ENCODE measurements around the gene M6PR.

Gene M6PR

GRCh38 chr12:8909752-8910151, 39.7 kb downstream of the M6PR start:
- Histone ChIP-seq H3K27me3 (ENCODE audit: insufficient read depth, poor library complexity, severe bottlenecking) (no peaks in the 10 kb centered on the region), H3K36me3 (ENCODE audit: low read depth) (no peaks in the 10 kb centered on the region), H3K27ac (ENCODE audit: poor library complexity, severe bottlenecking) (no peak overlapping the region), H3K9me3 (ENCODE audit: severe bottlenecking) (no peaks in the 10 kb centered on the region), H3K4me1 (ENCODE audit: insufficient read depth, poor library complexity, severe bottlenecking) (no peaks in the 10 kb centered on the region), H3K4me3 (ENCODE audit: severe bottlenecking) (no peak overlapping the region)
- DNase-seq (ENCODE audit: low spot score) (no peak), ATAC-seq (ENCODE audit: low read depth) (no peak)
- no peak for TF ChIP-seq CTCF (IDR thresholded peaks at IDR 0.05; ENCODE audit: poor library complexity, severe bottlenecking)

GRCh38 chr12:8907513-8907912, 41.9 kb downstream of the M6PR start:
- no peaks in the 10 kb centered on the region for H3K9me3 ChIP-seq (ENCODE audit: severe bottlenecking)
- DNase-seq (ENCODE audit: low spot score): no peak
- H3K27ac ChIP-seq (ENCODE audit: poor library complexity, severe bottlenecking): no peak overlapping the region
- H3K4me3 ChIP-seq (ENCODE audit: severe bottlenecking): no peak overlapping the region
- H3K4me1 ChIP-seq (ENCODE audit: insufficient read depth, poor library complexity, severe bottlenecking): no peaks in the 10 kb centered on the region
- H3K27me3 ChIP-seq (ENCODE audit: insufficient read depth, poor library complexity, severe bottlenecking): no peaks in the 10 kb centered on the region
- H3K36me3 ChIP-seq (ENCODE audit: low read depth): no peaks in the 10 kb centered on the region
- ATAC-seq (ENCODE audit: low read depth): no peak
- no peak for TF ChIP-seq CTCF (IDR thresholded peaks at IDR 0.05; ENCODE audit: poor library complexity, severe bottlenecking)

- DNase-seq (ENCODE audit: low spot score) (no peak), ATAC-seq (ENCODE audit: low read depth) (no peak)
- Histone ChIP-seq H3K9me3 (ENCODE audit: severe bottlenecking) (no peaks in the 10 kb centered on the region), H3K36me3 (ENCODE audit: low read depth) (no peaks in the 10 kb centered on the region), H3K4me3 (ENCODE audit: severe bottlenecking) (no peak overlapping the region), H3K4me1 (ENCODE audit: insufficient read depth, poor library complexity, severe bottlenecking) (no peaks in the 10 kb centered on the region), H3K27ac (ENCODE audit: poor library complexity, severe bottlenecking) (no peak overlapping the region), H3K27me3 (ENCODE audit: insufficient read depth, poor library complexity, severe bottlenecking) (no peaks in the 10 kb centered on the region)
- TF ChIP-seq CTCF (IDR thresholded peaks at IDR 0.05; ENCODE audit: poor library complexity, severe bottlenecking): no peak
Measured at GRCh38 chr12:8906266-8907180, 42.9 kb downstream of the M6PR start.

GRCh38 chr12:8905546-8905945, 43.9 kb downstream of the M6PR start:
- DNase-seq (ENCODE audit: low spot score) (no peak), ATAC-seq (ENCODE audit: low read depth) (no peak)
- no peak overlapping the region for H3K27ac ChIP-seq (ENCODE audit: poor library complexity, severe bottlenecking)
- no peaks in the 10 kb centered on the region for H3K27me3 ChIP-seq (ENCODE audit: insufficient read depth, poor library complexity, severe bottlenecking)
- H3K36me3 ChIP-seq (ENCODE audit: low read depth): no peaks in the 10 kb centered on the region
- TF ChIP-seq CTCF (IDR thresholded peaks at IDR 0.05; ENCODE audit: poor library complexity, severe bottlenecking): no peak
- H3K4me1 ChIP-seq (ENCODE audit: insufficient read depth, poor library complexity, severe bottlenecking): no peaks in the 10 kb centered on the region
- H3K4me3 ChIP-seq (ENCODE audit: severe bottlenecking): no peak overlapping the region
- no peaks in the 10 kb centered on the region for H3K9me3 ChIP-seq (ENCODE audit: severe bottlenecking)

- Histone ChIP-seq H3K27ac (ENCODE audit: poor library complexity, severe bottlenecking) (no peak overlapping the region), H3K9me3 (ENCODE audit: severe bottlenecking) (no peaks in the 10 kb centered on the region), H3K4me3 (ENCODE audit: severe bottlenecking) (no peak overlapping the region), H3K4me1 (ENCODE audit: insufficient read depth, poor library complexity, severe bottlenecking) (no peaks in the 10 kb centered on the region), H3K36me3 (ENCODE audit: low read depth) (no peaks in the 10 kb centered on the region), H3K27me3 (ENCODE audit: insufficient read depth, poor library complexity, severe bottlenecking) (no peaks in the 10 kb centered on the region)
- TF ChIP-seq CTCF (IDR thresholded peaks at IDR 0.05; ENCODE audit: poor library complexity, severe bottlenecking): no peak
- no peak for ATAC-seq (ENCODE audit: low read depth)
- DNase-seq (ENCODE audit: low spot score): no peak
Measured at GRCh38 chr12:8904665-8905064, 44.8 kb downstream of the M6PR start.

Measured in RWPE2 (cell line).